Measurements from ENCODE around the gene NAALADL2.

- TF ChIP-seq, protein P1, sequence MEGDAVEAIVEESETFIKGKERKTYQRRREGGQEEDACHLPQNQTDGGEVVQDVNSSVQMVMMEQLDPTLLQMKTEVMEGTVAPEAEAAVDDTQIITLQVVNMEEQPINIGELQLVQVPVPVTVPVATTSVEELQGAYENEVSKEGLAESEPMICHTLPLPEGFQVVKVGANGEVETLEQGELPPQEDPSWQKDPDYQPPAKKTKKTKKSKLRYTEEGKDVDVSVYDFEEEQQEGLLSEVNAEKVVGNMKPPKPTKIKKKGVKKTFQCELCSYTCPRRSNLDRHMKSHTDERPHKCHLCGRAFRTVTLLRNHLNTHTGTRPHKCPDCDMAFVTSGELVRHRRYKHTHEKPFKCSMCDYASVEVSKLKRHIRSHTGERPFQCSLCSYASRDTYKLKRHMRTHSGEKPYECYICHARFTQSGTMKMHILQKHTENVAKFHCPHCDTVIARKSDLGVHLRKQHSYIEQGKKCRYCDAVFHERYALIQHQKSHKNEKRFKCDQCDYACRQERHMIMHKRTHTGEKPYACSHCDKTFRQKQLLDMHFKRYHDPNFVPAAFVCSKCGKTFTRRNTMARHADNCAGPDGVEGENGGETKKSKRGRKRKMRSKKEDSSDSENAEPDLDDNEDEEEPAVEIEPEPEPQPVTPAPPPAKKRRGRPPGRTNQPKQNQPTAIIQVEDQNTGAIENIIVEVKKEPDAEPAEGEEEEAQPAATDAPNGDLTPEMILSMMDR (IDR thresholded peaks at IDR 0.05), result no peak
- no peak for TF ChIP-seq POLR2A (IDR thresholded peaks at IDR 0.05)
Measured at GRCh38 chr3:175692256-175692655, 833.1 kb downstream of the NAALADL2 start.
